ENCODE measurements around the gene KIAA1549.

KIAA1549 gene

DNA sequence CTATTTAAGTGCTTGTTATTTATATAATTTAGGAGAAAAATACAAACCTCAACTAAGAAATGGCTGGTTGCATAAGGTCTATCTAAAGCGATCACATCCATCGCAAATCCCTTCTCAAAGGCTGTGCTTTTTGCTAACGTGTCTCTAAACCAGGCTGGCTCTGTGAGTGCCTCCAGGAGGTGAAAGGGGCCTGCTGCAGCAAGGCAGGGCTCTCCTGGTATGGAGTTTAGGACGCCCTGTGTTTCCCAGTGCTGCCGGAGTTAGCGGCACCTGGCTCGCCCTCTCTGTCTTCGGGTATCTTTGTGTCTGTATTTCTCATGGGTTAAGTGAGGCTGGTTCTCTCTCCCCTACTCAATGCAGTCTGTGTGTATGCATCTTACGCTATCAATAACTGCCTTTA, 114.8 kb downstream of the KIAA1549 start:
- no peaks in the 10 kb centered on the region for H3K27me3 ChIP-seq
- no peak for DNase-seq

GRCh38 chr7:138865843-138866242, 115.3 kb downstream of the KIAA1549 start:
- Histone ChIP-seq H3K27ac (no peak overlapping the region), H3K4me3 (no peak overlapping the region), H3K36me3 (peaks cover 0 to 19% (median 0%) of the 10 kb centered on the region in 3 donors), H3K27me3 (no peaks in the 10 kb centered on the region), H3K9me3 (no peaks in the 10 kb centered on the region), H3K4me1 (no peaks in the 10 kb centered on the region)
- TF ChIP-seq CTCF (IDR thresholded peaks at IDR 0.05) = no peak
- DNase-seq = no peak
- intact Hi-C loops (cut with DNase I; ENCODE audit: low total_unique reads) = no loop called here

More for the DNA sequence above, 114.8 kb downstream of the KIAA1549 start:
- H3K9me3 ChIP-seq = no peaks in the 10 kb centered on the region
- H3K36me3 ChIP-seq = peaks cover 0 to 17% (median 0%) of the 10 kb centered on the region in 3 donors
- H3K4me1 ChIP-seq = no peaks in the 10 kb centered on the region
- intact Hi-C loops (cut with DNase I; ENCODE audit: low total_unique reads) = no loop called here
- H3K4me3 ChIP-seq = no peak overlapping the region
- no peak overlapping the region for H3K27ac ChIP-seq
- no peak for TF ChIP-seq CTCF (IDR thresholded peaks at IDR 0.05)

DNA sequence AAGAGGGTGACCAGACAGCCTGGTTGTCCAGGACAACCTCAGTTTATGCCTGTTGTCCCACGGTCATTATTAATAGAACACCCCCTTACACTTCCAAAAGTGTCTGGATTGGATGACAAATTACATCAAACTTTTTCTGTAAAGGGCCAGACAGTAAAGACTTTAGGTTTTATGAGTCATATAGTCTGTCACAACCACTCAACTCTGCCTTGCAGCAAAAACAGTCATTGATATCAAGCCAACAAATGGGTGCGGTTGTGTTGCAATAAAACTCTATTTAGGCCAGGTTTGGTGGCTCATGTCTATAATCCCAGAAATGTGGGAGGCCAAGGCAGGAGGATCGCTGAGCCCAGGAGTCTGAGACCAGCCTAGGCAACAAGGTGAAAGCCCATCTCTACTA, 116.5 kb downstream of the KIAA1549 start:
- Histone ChIP-seq H3K9me3 (no peaks in the 10 kb centered on the region), H3K27ac (no peak overlapping the region), H3K4me3 (no peak overlapping the region), H3K36me3 (peaks cover 0 to 20% (median 0%) of the 10 kb centered on the region in 3 donors), H3K27me3 (no peaks in the 10 kb centered on the region), H3K4me1 (no peaks in the 10 kb centered on the region)
- intact Hi-C loops (cut with DNase I; ENCODE audit: low total_unique reads) = no loop called here
- no peak for DNase-seq
- TF ChIP-seq CTCF (IDR thresholded peaks at IDR 0.05) = no peak

DNA sequence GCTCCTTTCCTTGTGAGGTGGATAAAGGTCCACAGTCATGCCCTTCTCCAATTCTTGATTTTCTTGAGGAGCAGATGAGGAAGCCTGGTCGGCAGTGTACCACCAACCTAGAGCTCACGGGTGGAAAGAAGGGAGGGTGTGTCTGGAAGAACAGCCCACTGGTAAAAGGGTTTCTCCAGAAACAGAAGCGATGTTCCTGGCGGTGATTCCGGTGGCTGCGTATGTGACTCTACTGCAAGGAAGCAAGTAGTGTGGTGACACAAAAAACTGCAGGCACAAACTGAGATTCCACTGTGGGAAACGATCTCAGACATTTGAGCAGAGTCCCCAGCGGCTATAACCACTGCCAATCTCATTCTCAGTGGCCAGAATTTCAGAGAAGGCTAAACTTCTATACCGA, 117.3 kb downstream of the KIAA1549 start:
- H3K36me3 ChIP-seq = peaks cover 0 to 13% (median 0%) of the 10 kb centered on the region in 3 donors
- no peak overlapping the region for H3K27ac ChIP-seq
- TF ChIP-seq CTCF (IDR thresholded peaks at IDR 0.05) = no peak
- intact Hi-C loops (cut with DNase I; ENCODE audit: low total_unique reads) = no loop called here
- no peak overlapping the region for H3K4me3 ChIP-seq
- H3K9me3 ChIP-seq = no peaks in the 10 kb centered on the region
- H3K4me1 ChIP-seq = no peaks in the 10 kb centered on the region
- DNase-seq = no peak
- no peaks in the 10 kb centered on the region for H3K27me3 ChIP-seq

DNA sequence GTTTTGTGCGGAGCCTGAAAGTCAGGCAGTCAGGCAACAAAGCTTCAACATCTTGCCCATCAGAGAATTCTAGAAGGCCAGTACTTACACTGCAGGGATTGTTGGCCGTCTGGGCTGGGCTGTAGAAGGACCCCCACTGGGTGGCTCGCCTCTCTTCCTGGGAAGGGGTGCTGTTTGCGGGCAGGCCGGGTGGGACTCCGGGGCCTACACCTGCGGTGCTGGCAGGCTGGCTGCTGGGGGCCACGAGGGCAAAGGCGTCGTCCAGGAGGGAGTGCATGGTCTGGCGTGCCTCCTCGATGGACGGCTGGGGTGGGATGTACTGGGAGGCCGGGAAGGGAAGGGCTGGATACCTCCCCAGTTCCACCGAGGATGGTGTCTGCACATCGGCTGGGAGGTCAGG, 120.1 kb downstream of the KIAA1549 start:
- H3K27ac ChIP-seq = no peak overlapping the region
- TF ChIP-seq CTCF (IDR thresholded peaks at IDR 0.05) = no peak
- DNase-seq = no peak

DNA sequence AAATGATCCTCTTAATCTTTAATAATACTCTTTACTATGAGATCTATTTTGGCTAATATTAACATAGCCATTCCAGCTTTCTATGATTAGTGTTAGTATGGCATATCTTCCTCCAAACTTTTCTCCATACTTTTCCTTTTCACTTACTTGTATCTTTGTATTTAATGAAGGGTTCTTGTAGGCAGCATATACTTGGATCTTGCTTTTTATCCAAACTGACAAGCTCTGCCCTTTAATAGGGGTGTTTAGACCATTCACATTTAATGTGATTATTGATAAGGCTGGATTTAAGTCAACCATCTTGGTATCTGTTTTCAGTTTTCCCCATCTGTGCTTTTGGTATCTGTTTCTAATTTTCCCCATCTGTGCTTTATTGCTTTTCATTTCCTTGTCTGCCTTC, 123.5 kb downstream of the KIAA1549 start:
- intact Hi-C loops (cut with DNase I; ENCODE audit: low total_unique reads) = no loop called here
- no peak for DNase-seq
- Histone ChIP-seq H3K27ac (no peak overlapping the region), H3K4me1 (no peaks in the 10 kb centered on the region), H3K27me3 (no peaks in the 10 kb centered on the region), H3K4me3 (no peak overlapping the region), H3K36me3 (peaks cover 0 to 3% (median 0%) of the 10 kb centered on the region in 3 donors), H3K9me3 (no peaks in the 10 kb centered on the region)
- TF ChIP-seq CTCF (IDR thresholded peaks at IDR 0.05) = no peak

More for the DNA sequence above, 120.1 kb downstream of the KIAA1549 start:
- peaks cover 0 to 3% (median 0%) of the 10 kb centered on the region in 3 donors for H3K36me3 ChIP-seq
- no peaks in the 10 kb centered on the region for H3K9me3 ChIP-seq
- H3K4me1 ChIP-seq = no peaks in the 10 kb centered on the region
- intact Hi-C loops (cut with DNase I; ENCODE audit: low total_unique reads) = no loop called here
- H3K4me3 ChIP-seq = no peak overlapping the region
- no peaks in the 10 kb centered on the region for H3K27me3 ChIP-seq
